A673 (cell line): ENCODE data around the gene KMT5C. TPM values are rescaled to one million over a fixed set of nuclear protein-coding genes. Genes with fewer than 3 reads are reported as not detected.

Experiments used
- BruUV-seq: library from RNA; stranded (reverse); fragments of 400-500 nt; replicated peaks from 2 replicates; lab custom pipeline; 2021; lab: Mats Ljungman, UMichigan
- CTCF ChIA-PET: fragments of 300-600 bp; sonication (Branson Sonifier 250); formaldehyde crosslinking; loops from one replicate; lab custom pipeline; 2022; ENCODE audit warnings: antibody characterized with exemption; lab: Charles Lee
- POLR2A ChIA-PET: fragments of 300-600 bp; sonication (Branson Sonifier 250); formaldehyde crosslinking; loops from one replicate; lab custom pipeline; 2022; ENCODE audit warnings: antibody characterized with exemption; ENCODE audit not compliant: low non-redundant PET; lab: Charles Lee
- DNase-seq: peaks from one replicate; pipeline ENCODE4 v3.0.0-alpha.2; 2015; ENCODE audit warnings: low spot score
- H3K27ac ChIP-seq: fragments of 200-600 bp; sonication (generic); 2 replicates; pipeline ENCODE4 v1.5.1; 2016; ENCODE audit warnings: mixed run types, low read depth, mild to moderate bottlenecking, mixed read lengths, antibody characterized with exemption, low read length; ENCODE audit not compliant: poor library complexity, severe bottlenecking
- H3K27me3 ChIP-seq: fragments of 200-600 bp; sonication (generic); replicated peaks from 2 replicates; pipeline ENCODE4 v1.6.1; 2017; ENCODE audit warnings: mixed run types, low read depth, mild to moderate bottlenecking, mixed read lengths, antibody characterized with exemption, low read length; ENCODE audit not compliant: insufficient read depth, poor library complexity
- H3K36me3 ChIP-seq: fragments of 200-600 bp; sonication (generic); 2 replicates; pipeline ENCODE4 v1.6.1; 2016; ENCODE audit warnings: mixed run types, mild to moderate bottlenecking, mixed read lengths, antibody characterized with exemption, low read length; ENCODE audit not compliant: insufficient read depth, poor library complexity, severe bottlenecking
- H3K4me1 ChIP-seq: fragments of 200-600 bp; sonication (generic); 2 replicates; pipeline ENCODE4 v1.6.1; 2017; ENCODE audit warnings: mixed run types, mild to moderate bottlenecking, mixed read lengths, antibody characterized with exemption, low read length; ENCODE audit not compliant: insufficient read depth, poor library complexity, severe bottlenecking
- H3K4me3 ChIP-seq: fragments of 200-600 bp; sonication (generic); 2 replicates; pipeline ENCODE4 v1.5.1; 2016; ENCODE audit warnings: low read depth, mixed run types, mild to moderate bottlenecking, mixed read lengths, low read length; ENCODE audit not compliant: poor library complexity, severe bottlenecking
- H3K9me3 ChIP-seq: fragments of 200-600 bp; sonication (generic); 2 replicates; pipeline ENCODE4 v1.6.1; 2016; ENCODE audit warnings: mixed run types, low read depth, mild to moderate bottlenecking, mixed read lengths, antibody characterized with exemption, low read length; ENCODE audit not compliant: poor library complexity, severe bottlenecking
- EZH2 ChIP-seq: fragments of 200-600 bp; sonication (generic); IDR thresholded peaks from 2 replicates; pipeline ENCODE4 v1.6.1; 2017; ENCODE audit warnings: borderline replicate concordance, low read depth, mild to moderate bottlenecking, mixed read lengths, antibody characterized with exemption, low read length; ENCODE audit not compliant: poor library complexity, severe bottlenecking
- intact Hi-C: fragments of 100-400 bp; cut with micrococcal nuclease; formaldehyde crosslinking; loops from one replicate; pipeline ENCODE4 v1.10.0; 2022; ENCODE audit not compliant: unreplicated experiment
- total RNA-seq: library from RNA; stranded (reverse); gene quantifications from 2 replicates; pipeline ENCODE4 v1.2.3, GENCODE V29; 2021
- TF ChIP-seq, protein P1 (sequence below): fragments of 300-800, 200-600 bp; sonication (generic); conservative IDR thresholded peaks from 2 replicates; pipeline ENCODE4 v1.5.1; 2017; ENCODE audit warnings: low read depth, mild to moderate bottlenecking, antibody characterized with exemption, low read length, moderate library complexity, mixed read lengths

Gene KMT5C
- total RNA-seq, 1 experiment from 2014 or later: 19.7 TPM

DNA sequence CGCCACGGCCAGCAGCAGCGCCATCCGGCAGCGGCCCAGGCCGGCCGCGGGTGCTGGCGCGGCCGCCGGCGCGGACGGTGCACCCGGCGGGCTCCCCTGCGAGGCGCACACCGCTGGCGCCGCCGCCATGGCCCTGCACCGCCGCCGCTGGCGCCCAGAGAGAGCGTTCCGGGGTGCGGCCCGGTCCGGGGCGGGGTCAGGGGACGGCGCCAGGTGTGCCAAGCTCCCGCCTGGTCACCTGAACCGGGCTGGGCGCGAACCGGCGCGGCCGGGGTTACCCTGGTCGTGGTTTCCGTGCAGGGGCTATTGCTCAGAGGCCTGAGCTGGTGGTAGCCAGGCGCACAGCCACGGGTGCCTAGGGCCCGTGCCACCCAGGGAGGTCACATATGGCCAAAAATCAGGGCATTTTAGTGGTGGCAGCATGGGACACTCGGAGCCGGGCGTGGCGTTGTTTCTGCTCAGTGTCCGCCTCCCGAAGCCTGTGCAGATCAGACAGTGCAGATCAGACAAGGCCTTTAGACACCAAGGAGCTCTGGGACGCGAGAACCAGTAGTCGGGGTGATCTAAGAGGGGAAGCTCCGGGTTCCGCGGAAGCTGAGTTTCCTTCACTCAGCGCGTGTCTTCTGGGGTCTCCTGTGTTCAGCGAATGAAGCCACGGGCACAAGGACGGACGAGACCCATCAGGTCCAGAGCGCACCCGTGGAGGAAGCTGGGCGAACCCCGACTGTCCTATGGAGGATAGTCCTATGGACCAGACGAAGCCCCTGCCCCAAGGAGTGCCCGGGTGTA, 44.6 kb downstream of the KMT5C start, which contains the start of gene TMEM238:
Gene TMEM238, minus strand, starts transcription at position 162 of the 789 bp plus-strand sequence. Its CDS starts 33 bp downstream, at position 129.
- intact Hi-C loops: loop anchor here (10.0 kb wide), 1 partner anchor 80 kb away; no protein-coding TSS in a partner anchor
- peak within 1 kb of the TSS; percentile 98 for H3K4me3 ChIP-seq
- H3K9me3 ChIP-seq: no peaks in the 10 kb centered on the region
- H3K4me1 ChIP-seq: peaks cover 23% of the 10 kb centered on the region
- TF ChIP-seq EZH2: no peak
- TF ChIP-seq, protein P1, sequence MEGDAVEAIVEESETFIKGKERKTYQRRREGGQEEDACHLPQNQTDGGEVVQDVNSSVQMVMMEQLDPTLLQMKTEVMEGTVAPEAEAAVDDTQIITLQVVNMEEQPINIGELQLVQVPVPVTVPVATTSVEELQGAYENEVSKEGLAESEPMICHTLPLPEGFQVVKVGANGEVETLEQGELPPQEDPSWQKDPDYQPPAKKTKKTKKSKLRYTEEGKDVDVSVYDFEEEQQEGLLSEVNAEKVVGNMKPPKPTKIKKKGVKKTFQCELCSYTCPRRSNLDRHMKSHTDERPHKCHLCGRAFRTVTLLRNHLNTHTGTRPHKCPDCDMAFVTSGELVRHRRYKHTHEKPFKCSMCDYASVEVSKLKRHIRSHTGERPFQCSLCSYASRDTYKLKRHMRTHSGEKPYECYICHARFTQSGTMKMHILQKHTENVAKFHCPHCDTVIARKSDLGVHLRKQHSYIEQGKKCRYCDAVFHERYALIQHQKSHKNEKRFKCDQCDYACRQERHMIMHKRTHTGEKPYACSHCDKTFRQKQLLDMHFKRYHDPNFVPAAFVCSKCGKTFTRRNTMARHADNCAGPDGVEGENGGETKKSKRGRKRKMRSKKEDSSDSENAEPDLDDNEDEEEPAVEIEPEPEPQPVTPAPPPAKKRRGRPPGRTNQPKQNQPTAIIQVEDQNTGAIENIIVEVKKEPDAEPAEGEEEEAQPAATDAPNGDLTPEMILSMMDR: no peak
- BruUV-seq: no TSS peak
- CTCF ChIA-PET: interaction anchor here (1.0 kb wide), 1 partner anchor 120 kb away, joined by 3 read pairs; no protein-coding TSS in a partner anchor
- peaks cover 30% of the 10 kb centered on the region for H3K36me3 ChIP-seq
- H3K27ac ChIP-seq: peak within 1 kb of the TSS; percentile 88
- no peaks in the 10 kb centered on the region for H3K27me3 ChIP-seq
- DNase-seq: no peak
- POLR2A ChIA-PET: no interaction called here

DNA sequence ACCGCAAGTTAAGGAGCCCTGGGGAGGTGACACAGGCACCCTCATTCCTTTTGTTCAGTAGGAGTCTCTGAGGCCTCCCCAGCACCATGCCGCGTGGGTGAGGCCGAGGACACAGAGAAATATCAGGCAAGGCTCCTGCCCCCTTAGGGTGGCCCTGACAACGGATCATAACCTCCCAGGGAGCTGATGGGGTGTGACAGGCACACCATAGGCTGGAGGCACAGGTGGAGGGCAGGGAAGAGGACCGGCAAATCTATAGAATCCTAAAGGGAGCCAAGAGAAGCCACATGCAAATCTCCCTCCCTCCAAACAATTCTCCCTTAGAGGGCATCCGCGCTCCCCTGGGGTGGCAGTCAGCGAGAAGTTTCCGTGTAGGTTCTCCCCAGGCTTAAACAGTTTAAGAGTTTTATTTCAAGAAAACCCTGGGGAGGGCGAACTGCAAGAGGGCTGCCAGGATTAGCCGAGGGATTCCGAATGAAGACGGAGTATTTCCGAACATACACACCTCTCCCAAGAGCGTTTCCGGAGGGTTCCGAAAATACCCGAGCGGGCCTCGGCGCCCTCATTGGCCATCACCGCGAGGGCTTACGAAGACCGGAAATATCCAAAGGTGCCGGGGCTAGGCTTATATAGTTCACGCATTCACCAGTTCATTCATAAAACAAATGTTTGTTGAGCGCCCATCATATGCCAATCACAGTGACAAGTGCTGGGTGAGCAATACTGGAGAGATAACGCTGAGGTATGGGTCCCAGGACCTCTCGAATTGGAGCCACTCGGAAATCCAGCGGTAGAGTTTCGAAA, 45.4 kb downstream of the KMT5C start:
- Histone ChIP-seq H3K4me1 (peaks cover 27% of the 10 kb centered on the region), H3K36me3 (peaks cover 38% of the 10 kb centered on the region), H3K27me3 (no peaks in the 10 kb centered on the region), H3K4me3 (peak overlapping the region; percentile 98), H3K9me3 (no peaks in the 10 kb centered on the region), H3K27ac (peak overlapping the region; percentile 88)
- TSS peak; percentile 67 for BruUV-seq
- intact Hi-C loops: loop anchor here (10.0 kb wide), 1 partner anchor 80 kb away; no protein-coding TSS in a partner anchor
- POLR2A ChIA-PET: no interaction called here
- DNase-seq: peak; percentile 98
- CTCF ChIA-PET: no interaction called here
- TF ChIP-seq, protein P1: no peak

DNA sequence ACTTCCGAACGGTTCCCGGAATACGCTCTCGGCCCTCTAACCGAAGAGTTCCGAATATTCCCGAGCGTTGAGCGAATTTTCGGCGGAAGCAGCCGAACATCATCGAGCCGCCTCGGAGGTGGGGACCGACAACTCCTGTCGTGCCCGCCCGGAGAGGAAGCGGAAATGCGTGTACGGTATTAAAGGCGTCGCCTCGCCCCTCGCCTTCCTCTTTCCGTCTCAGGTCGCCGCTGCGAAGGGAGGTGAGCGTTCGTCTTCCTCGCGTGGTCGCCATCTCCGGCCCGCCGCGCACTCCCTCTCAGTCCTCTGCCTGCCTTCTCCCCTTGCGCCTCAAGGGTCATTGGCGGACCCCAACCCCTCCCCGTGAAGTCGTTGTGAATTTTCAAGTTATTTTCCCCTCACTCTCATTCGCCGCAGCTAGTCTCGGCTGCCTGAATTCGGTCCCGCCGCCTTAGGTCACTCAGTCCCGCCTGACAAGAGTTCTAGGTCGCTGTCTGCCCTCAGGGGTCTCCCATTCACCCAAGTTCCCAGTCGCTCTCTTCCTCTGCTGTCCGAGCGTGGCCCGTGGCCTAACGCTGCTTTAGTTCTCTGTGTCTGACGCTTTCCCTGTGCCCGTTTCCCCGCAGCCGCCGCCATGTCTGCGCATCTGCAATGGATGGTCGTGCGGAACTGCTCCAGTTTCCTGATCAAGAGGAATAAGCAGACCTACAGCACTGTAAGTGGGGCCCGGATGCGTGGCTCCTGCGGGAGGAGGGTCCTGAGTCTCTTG, 46.2 kb downstream of the KMT5C start, which contains the start of gene RPL28:
Gene RPL28, plus strand, starts transcription at position 209 of the 769 bp plus-strand sequence. Its CDS starts 426 bp downstream, at position 635.
- intact Hi-C loops: loop anchor here (10.0 kb wide), 1 partner anchor 81 kb away; no protein-coding TSS in a partner anchor
- Histone ChIP-seq H3K27me3 (no peaks in the 10 kb centered on the region), H3K4me1 (peaks cover 32% of the 10 kb centered on the region), H3K9me3 (no peaks in the 10 kb centered on the region), H3K36me3 (peaks cover 38% of the 10 kb centered on the region), H3K4me3 (peak within 1 kb of the TSS; percentile 98), H3K27ac (peak within 1 kb of the TSS; percentile 88)
- TF ChIP-seq, protein P1: no peak
- TF ChIP-seq EZH2: no peak
- DNase-seq: peak; percentile 99
- POLR2A ChIA-PET: no interaction called here
- no TSS peak for BruUV-seq
- CTCF ChIA-PET: no interaction called here
